ENCODE results near the gene DGKI.

- TF ChIP-seq CTCF (conservative IDR thresholded peaks at IDR 0.05; ENCODE audit: low read length) (no peak), EZH2phosphoT487 (IDR thresholded peaks at IDR 0.05; ENCODE audit: borderline replicate concordance, low read depth, low read length) (no peak)
Observed at GRCh38 chr7:137696376-137696775, 150.4 kb downstream of the DGKI start.
